ENCODE measurements around the gene MYLK. TPM values are rescaled to one million over a fixed set of nuclear protein-coding genes. Genes with fewer than 3 reads are reported as not detected.

The MYLK gene
- total and polyA plus RNA-seq, 5 donors from 2014 or later: 0.07 to 2.9 (median 0.20) TPM; not detected in 1

- H3K4me1 Mint-ChIP-seq: peaks cover 29 to 39% (median 34%) of the 10 kb centered on the region in 4 donors
- no peaks in the 10 kb centered on the region for H3K9me3 ChIP-seq (ENCODE audit: control insufficient read depth in 2 of 2, low read length in 2 of 2)
- no peaks in the 10 kb centered on the region for H3K27me3 Mint-ChIP-seq
- no peaks in the 10 kb centered on the region for H3K27me3 ChIP-seq (ENCODE audit: control insufficient read depth, insufficient read depth, low read length)
- no peaks in the 10 kb centered on the region for H3K4me1 ChIP-seq (ENCODE audit: control insufficient read depth, insufficient read depth, low read length, poor library complexity, severe bottlenecking)
- H3K4me3 ChIP-seq (ENCODE audit: low read depth, low read length): no peak overlapping the region
- H3K4me3 Mint-ChIP-seq: no peak overlapping the region
- peak overlapping the region in 1 of 3 donors; percentile 16 for H3K27ac Mint-ChIP-seq
- no peak for DNase-seq
- peaks cover 27% of the 10 kb centered on the region for H3K36me3 Mint-ChIP-seq
- no peak overlapping the region for H3K27ac ChIP-seq (ENCODE audit: insufficient read depth, low read length, poor library complexity, severe bottlenecking)
- H3K9me3 Mint-ChIP-seq: no peaks in the 10 kb centered on the region
- no peak for ATAC-seq (ENCODE audit: low read depth in 2 of 2)
- H3K36me3 ChIP-seq (ENCODE audit: control insufficient read depth, insufficient read depth, low read length): no peaks in the 10 kb centered on the region
These were observed 312.7 kb downstream of the MYLK start for GRCh38 chr3:123571264-123571972.

- no peaks in the 10 kb centered on the region for H3K9me3 ChIP-seq (ENCODE audit: control insufficient read depth in 2 of 2, low read length in 2 of 2)
- no peak for ATAC-seq (ENCODE audit: low read depth in 2 of 2)
- no peaks in the 10 kb centered on the region for H3K4me1 ChIP-seq (ENCODE audit: control insufficient read depth, insufficient read depth, low read length, poor library complexity, severe bottlenecking)
- H3K27ac Mint-ChIP-seq: peak overlapping the region in 1 of 3 donors; percentile 21
- H3K4me3 Mint-ChIP-seq: no peak overlapping the region
- no peaks in the 10 kb centered on the region for H3K36me3 ChIP-seq (ENCODE audit: control insufficient read depth, insufficient read depth, low read length)
- peaks cover 19 to 39% (median 31%) of the 10 kb centered on the region in 4 donors for H3K4me1 Mint-ChIP-seq
- peaks cover 33% of the 10 kb centered on the region for H3K36me3 Mint-ChIP-seq
- no peaks in the 10 kb centered on the region for H3K27me3 Mint-ChIP-seq
- no peak overlapping the region for H3K4me3 ChIP-seq (ENCODE audit: low read depth, low read length)
- H3K27ac ChIP-seq (ENCODE audit: insufficient read depth, low read length, poor library complexity, severe bottlenecking): no peak overlapping the region
- H3K27me3 ChIP-seq (ENCODE audit: control insufficient read depth, insufficient read depth, low read length): no peaks in the 10 kb centered on the region
- DNase-seq: no peak
- H3K9me3 Mint-ChIP-seq: no peaks in the 10 kb centered on the region
These were observed 315.3 kb downstream of the MYLK start for GRCh38 chr3:123568875-123569274.

GRCh38 chr3:123568034-123568433 is 316.1 kb downstream of the MYLK start:
- Mint-ChIP-seq H3K27ac (peak overlapping the region in 1 of 3 donors; percentile 50), H3K36me3 (peaks cover 32% of the 10 kb centered on the region), H3K9me3 (no peaks in the 10 kb centered on the region), H3K27me3 (no peaks in the 10 kb centered on the region), H3K4me1 (peaks cover 19 to 42% (median 31%) of the 10 kb centered on the region in 4 donors), H3K4me3 (no peak overlapping the region)
- Histone ChIP-seq H3K36me3 (ENCODE audit: control insufficient read depth, insufficient read depth, low read length) (no peaks in the 10 kb centered on the region), H3K27ac (ENCODE audit: insufficient read depth, low read length, poor library complexity, severe bottlenecking) (no peak overlapping the region), H3K4me3 (ENCODE audit: low read depth, low read length) (no peak overlapping the region), H3K9me3 (ENCODE audit: control insufficient read depth in 2 of 2, low read length in 2 of 2) (no peaks in the 10 kb centered on the region), H3K4me1 (ENCODE audit: control insufficient read depth, insufficient read depth, low read length, poor library complexity, severe bottlenecking) (no peaks in the 10 kb centered on the region), H3K27me3 (ENCODE audit: control insufficient read depth, insufficient read depth, low read length) (no peaks in the 10 kb centered on the region)
- no peak for ATAC-seq (ENCODE audit: low read depth in 2 of 2)
- no peak for DNase-seq

- Histone ChIP-seq H3K36me3 (ENCODE audit: control insufficient read depth, insufficient read depth, low read length) (no peaks in the 10 kb centered on the region), H3K4me1 (ENCODE audit: control insufficient read depth, insufficient read depth, low read length, poor library complexity, severe bottlenecking) (no peaks in the 10 kb centered on the region), H3K27me3 (ENCODE audit: control insufficient read depth, insufficient read depth, low read length) (no peaks in the 10 kb centered on the region), H3K27ac (ENCODE audit: insufficient read depth, low read length, poor library complexity, severe bottlenecking) (no peak overlapping the region), H3K9me3 (ENCODE audit: control insufficient read depth in 2 of 2, low read length in 2 of 2) (no peaks in the 10 kb centered on the region), H3K4me3 (ENCODE audit: low read depth, low read length) (no peak overlapping the region)
- H3K27ac Mint-ChIP-seq: peak overlapping the region in 1 of 3 donors; percentile 44
- no peaks in the 10 kb centered on the region for H3K9me3 Mint-ChIP-seq
- H3K36me3 Mint-ChIP-seq: peaks cover 30% of the 10 kb centered on the region
- peaks cover 11 to 27% (median 22%) of the 10 kb centered on the region in 4 donors for H3K4me1 Mint-ChIP-seq
- H3K27me3 Mint-ChIP-seq: no peaks in the 10 kb centered on the region
- no peak for ATAC-seq (ENCODE audit: low read depth in 2 of 2)
- no peak for DNase-seq
- H3K4me3 Mint-ChIP-seq: no peak overlapping the region
These were observed 320.1 kb downstream of the MYLK start for GRCh38 chr3:123564056-123564455.

GRCh38 chr3:123562547-123562946 is 321.6 kb downstream of the MYLK start:
- Mint-ChIP-seq H3K36me3 (peaks cover 17% of the 10 kb centered on the region), H3K27ac (peak overlapping the region in 1 of 3 donors; percentile 84), H3K4me1 (peaks cover 6 to 21% (median 14%) of the 10 kb centered on the region in 4 donors), H3K9me3 (no peaks in the 10 kb centered on the region), H3K27me3 (no peaks in the 10 kb centered on the region), H3K4me3 (no peak overlapping the region)
- Histone ChIP-seq H3K27me3 (ENCODE audit: control insufficient read depth, insufficient read depth, low read length) (no peaks in the 10 kb centered on the region), H3K9me3 (ENCODE audit: control insufficient read depth in 2 of 2, low read length in 2 of 2) (no peaks in the 10 kb centered on the region), H3K4me1 (ENCODE audit: control insufficient read depth, insufficient read depth, low read length, poor library complexity, severe bottlenecking) (no peaks in the 10 kb centered on the region), H3K27ac (ENCODE audit: insufficient read depth, low read length, poor library complexity, severe bottlenecking) (no peak overlapping the region), H3K36me3 (ENCODE audit: control insufficient read depth, insufficient read depth, low read length) (no peaks in the 10 kb centered on the region), H3K4me3 (ENCODE audit: low read depth, low read length) (no peak overlapping the region)
- ATAC-seq (ENCODE audit: low read depth in 2 of 2) (no peak), DNase-seq (no peak)

GRCh38 chr3:123561188-123561587 is 322.9 kb downstream of the MYLK start:
- Mint-ChIP-seq H3K27me3 (no peaks in the 10 kb centered on the region), H3K4me3 (no peak overlapping the region), H3K4me1 (peaks cover 8 to 17% (median 14%) of the 10 kb centered on the region in 4 donors), H3K36me3 (peaks cover 20% of the 10 kb centered on the region), H3K9me3 (peaks cover 0 to 2% (median 0%) of the 10 kb centered on the region in 7 donors), H3K27ac (peak overlapping the region in 1 of 3 donors; percentile 62)
- DNase-seq: no peak
- Histone ChIP-seq H3K36me3 (ENCODE audit: control insufficient read depth, insufficient read depth, low read length) (no peaks in the 10 kb centered on the region), H3K4me3 (ENCODE audit: low read depth, low read length) (no peak overlapping the region), H3K27me3 (ENCODE audit: control insufficient read depth, insufficient read depth, low read length) (no peaks in the 10 kb centered on the region), H3K27ac (ENCODE audit: insufficient read depth, low read length, poor library complexity, severe bottlenecking) (no peak overlapping the region), H3K9me3 (ENCODE audit: control insufficient read depth in 2 of 2, low read length in 2 of 2) (no peaks in the 10 kb centered on the region), H3K4me1 (ENCODE audit: control insufficient read depth, insufficient read depth, low read length, poor library complexity, severe bottlenecking) (no peaks in the 10 kb centered on the region)
- ATAC-seq (ENCODE audit: low read depth in 2 of 2): no peak

Other genes with a start within 250 kb of the MYLK start
- gene CCDC14, start 76.9 kb upstream of the MYLK start, total RNA-seq: 50.5 TPM
- gene CCDC14, start 76.9 kb upstream of the MYLK start, polyA plus RNA-seq: 1 to 10 TPM; 4.1 to 9.4 (median 7.5) TPM
- not detected for gene ROPN1, start 107.8 kb upstream of the MYLK start, total RNA-seq
- not detected for gene ROPN1, start 107.8 kb upstream of the MYLK start, polyA plus RNA-seq
- 12.3 TPM for gene KALRN, start 149.0 kb upstream of the MYLK start, total RNA-seq
- 10 to 100 TPM in 3 of 4 donors, 1 to 10 TPM in 1; 5.2 to 15.5 (median 11.3) TPM for gene KALRN, start 149.0 kb upstream of the MYLK start, polyA plus RNA-seq